Hematopoietic multipotent progenitor cell treated with erythropoietin and hydrocortisone succinate and interleukin-3 and kit ligand, for 4 days (in vitro differentiated cells): Measurements from ENCODE around the gene TMEM45B.
"Not testable (repeated sequence)": the region's sequence is repeated elsewhere in the genome, so short reads cannot be mapped to it uniquely, and the experiment has no call there.

Experiments
- DNase-seq: peaks from one replicate; pipeline ENCODE4 v3.0.0-alpha.2; 2015

Gene TMEM45B

DNA sequence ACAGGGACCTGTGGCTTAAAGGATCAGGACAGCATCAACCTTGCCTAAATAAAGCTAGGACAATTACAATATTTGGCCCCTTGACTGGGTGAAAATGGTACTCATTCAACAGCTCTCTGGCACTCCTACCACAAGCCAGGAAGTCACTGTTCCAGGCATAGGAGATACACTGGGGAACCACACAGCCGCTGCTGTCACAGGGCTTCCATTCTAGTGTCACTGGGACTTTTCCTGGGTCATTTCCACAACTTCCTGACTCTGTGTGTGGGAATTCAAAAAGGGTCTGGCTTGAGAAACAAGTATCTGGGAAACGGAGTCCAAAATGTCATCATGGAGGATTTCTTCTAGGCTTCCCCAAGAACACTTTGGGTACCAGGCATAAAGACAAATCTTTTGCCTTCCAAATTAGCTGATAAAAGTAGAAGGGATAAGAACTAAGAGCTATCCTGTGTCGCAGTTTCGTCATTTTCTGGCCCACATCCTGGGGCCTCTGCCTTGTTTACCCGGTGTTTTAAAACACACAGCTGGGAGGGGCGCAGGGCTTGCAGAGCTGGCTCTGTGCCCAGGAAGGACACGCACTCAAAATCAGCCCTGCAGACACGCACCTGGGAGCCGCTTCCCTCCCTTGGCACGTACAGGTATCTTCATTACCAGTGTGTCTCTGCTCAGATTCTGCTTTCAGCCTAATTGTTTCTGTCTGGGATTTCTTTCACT is 38.0 kb downstream of the TMEM45B start:
- peak; percentile 17 for DNase-seq

DNA sequence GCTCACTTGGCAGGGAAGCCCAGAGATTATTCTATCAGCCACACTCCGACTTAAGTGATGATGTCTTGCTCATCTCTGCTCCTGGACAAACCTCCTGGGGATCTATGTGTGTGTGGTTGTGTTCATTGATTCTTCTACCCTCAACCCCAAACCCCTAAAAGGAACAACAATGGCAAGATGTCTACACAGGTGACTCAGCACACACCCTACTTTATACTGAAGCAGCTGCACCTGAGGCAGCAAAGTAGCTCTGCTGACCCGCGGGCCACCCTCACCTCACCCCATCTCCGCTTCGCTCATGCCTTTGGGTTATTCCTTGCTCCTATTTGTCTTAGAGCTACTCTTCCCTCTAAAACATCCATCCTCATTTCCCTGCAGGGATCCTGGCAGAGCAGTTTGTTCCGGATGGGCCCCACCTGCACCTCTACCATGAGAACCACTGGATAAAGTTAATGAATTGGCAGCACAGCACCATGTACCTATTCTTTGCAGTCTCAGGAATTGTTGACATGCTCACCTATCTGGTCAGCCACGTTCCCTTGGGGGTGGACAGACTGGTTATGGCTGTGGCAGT is 38.7 kb downstream of the TMEM45B start:
- no peak for DNase-seq

DNA sequence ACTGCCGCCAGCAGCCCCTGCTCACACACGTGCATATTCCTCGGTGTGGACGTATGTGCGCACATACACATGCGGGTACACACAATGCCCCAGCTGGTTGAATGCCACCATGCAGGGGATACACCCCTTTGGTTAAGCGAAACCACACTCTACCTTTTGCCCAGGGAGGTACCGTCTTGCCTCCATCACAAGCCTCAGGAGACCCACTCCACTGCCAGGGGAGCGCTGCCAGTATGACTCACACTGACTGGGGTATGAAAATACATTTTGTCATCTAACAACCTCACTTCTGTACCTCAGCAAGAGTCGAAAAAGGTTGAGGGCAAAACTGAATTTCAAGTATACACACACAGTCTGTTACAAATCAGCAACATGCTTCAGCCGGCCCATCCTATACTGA is 39.4 kb downstream of the TMEM45B start:
- no peak for DNase-seq

DNA sequence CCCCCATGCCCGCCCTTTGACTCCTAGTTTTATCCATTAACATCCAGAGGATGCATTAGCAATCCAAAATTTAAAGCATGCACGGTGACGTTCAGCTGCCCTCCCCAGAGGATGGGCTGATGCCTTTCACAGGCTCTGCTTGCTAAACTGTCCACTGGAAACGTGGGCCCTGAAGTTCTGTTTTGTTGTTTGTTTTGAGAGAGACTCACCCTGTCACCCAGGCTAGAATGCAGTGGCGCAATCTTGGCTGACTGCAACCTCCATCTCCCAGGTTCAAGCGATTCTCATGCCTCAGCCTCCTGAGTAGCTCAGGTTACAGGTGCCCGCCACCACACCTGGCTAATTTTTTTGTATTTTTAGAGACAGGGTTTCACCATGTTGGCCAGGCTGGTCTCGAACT is 40.4 kb downstream of the TMEM45B start:
- DNase-seq = no peak

DNA sequence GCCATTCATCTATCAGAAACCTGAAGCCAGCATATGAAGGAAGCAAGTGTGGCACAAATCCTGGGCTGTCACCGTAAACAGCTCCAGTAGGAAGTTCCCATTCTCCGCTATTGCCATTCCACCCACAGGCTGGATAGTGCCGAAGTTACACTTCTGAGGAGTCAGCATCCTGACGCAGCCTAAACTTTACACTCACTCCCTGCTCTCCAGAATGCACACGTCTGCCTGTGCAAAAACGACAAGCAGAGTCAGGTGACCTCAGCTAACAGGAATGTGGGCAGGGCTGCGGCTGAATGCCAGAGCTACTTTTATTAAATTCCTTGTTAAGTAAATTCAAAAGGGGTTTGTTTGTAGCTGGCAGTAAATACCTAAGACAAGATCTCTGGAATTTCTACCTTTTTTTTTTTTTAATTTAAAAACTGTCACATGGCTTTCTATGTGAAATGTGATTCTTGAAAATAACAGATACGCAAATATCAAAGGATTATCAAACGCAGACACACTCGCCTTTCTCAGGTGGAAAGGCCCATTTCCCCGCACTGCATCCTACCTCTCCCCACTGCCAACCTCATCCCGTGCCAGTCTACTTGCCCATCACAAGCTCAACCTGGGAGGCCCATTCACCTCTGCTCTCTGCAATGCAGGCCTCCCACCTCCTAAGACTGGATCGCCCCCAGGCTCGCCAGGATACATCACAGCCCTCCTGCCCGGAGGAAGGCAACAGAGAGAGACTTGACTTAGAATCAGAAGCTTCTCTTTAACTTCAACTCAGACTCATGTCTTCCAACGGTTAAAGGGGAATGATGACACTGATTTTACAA is 46.3 kb downstream of the TMEM45B start:
- DNase-seq = no peak

DNA sequence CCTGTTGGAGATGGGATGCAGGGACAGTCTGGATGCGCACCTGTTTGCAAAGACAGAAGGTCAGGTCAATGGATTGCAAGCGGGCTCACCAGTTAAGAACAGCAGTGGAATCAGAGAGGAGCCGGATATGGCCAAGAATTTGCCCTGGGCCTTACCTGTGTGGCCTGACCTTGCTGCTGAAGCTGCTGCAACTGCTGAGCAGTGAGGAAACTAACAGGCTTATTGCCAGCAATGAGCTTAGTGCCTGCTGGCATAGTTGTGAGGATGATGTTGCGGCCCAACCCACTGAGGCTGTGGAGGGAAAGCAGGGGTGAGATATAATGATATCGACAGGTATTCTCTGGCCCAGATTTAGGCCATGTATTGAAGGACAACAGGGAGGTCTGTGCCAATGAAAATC is 49.2 kb downstream of the TMEM45B start:
- no peak for DNase-seq

DNA sequence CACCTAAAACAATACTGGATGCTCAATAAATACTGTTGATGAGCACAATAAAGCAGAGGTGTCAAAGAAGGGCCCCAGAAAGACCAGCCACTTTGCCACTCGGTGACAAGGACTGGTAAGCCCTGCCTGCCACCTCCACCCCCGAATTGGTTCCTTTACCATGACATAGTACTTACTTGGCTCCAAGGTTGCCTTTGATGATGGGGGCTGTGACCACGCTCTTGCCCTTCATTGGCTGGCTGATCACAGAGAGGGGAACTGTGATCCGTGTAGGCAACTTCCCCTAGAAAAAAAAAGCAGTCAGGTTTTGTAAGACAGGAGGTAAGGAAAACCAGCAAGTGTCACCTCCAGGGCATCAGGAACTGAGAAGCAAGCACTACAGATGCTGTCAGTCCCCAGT is 50.1 kb downstream of the TMEM45B start:
- no peak for DNase-seq

DNA sequence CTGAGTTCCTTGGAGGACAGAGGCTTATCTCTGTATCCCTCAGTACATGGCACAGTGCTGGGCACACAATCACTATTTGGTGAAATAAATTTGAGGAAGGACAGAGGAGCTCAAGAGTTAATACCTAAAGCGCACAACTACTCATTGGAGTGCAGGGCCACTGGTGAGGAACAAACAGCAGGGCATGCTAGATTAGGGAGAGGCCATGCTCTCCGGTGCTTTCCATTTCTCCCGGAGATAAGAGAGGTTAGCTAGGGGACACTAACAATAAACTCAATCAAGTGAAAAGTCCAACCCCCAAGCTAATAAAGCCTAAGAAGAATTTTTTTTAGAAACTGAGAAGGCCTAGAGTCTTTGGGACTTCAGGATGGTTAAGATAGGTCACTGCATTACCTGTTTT is 50.7 kb downstream of the TMEM45B start:
- no peak for DNase-seq

DNA sequence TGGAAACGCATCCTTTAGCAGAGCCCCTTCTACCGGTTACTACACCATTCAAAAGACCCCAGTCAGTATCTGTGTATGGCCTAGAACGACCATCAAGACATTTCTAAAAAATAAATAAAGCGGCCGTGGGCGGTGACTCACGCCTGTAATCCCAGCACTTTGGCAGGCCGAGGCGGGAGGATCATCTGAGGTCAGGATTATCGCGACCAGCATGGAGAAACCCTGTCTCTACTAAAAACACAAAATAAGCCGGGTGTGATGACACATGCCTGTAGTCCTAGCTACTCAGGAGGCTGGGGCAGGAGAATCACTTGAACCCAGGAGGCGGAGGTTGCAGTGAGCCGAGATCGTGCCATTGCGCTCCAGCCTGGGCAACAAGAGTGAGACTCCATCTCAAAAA is 53.0 kb downstream of the TMEM45B start:
- DNase-seq = not testable (repeated sequence)

DNA sequence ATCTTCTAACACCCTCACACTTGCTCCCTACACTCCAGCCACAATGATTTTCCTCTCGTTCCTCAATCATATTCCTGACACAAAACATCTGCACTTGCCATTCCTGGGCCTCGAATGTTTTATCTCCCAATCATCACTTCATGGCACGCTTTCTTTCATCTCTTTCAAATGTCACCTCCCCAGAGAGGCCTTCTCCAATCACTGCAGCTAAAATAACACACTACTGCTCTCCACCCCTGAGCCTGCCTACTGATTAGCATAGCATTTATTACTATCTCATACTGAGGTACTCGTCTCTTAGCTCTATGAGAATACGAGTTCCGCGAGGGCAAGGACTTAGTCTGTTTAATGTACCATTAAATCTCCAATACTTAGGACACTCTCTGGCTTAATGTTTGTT is 56.3 kb downstream of the TMEM45B start:
- DNase-seq = no peak

DNA sequence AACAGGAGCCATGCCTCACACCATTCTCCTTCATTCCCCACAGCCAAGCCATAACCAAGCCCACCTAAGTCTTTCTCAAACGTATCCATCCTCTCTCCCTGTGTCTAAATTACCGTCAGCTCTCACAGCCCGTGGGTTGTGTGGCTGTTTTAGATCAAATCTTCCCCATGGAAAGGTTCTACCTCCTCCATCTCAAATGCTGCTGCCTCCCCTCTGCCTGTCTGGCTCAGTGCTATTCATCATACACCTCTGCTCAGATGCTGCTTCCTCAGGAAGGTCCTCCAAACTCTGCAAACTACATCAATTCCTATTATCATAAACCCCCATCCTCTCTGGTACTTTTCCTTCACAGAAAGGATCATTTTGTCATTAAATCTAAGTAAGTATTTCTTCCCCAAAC is 64.7 kb downstream of the TMEM45B start:
- no peak for DNase-seq

DNA sequence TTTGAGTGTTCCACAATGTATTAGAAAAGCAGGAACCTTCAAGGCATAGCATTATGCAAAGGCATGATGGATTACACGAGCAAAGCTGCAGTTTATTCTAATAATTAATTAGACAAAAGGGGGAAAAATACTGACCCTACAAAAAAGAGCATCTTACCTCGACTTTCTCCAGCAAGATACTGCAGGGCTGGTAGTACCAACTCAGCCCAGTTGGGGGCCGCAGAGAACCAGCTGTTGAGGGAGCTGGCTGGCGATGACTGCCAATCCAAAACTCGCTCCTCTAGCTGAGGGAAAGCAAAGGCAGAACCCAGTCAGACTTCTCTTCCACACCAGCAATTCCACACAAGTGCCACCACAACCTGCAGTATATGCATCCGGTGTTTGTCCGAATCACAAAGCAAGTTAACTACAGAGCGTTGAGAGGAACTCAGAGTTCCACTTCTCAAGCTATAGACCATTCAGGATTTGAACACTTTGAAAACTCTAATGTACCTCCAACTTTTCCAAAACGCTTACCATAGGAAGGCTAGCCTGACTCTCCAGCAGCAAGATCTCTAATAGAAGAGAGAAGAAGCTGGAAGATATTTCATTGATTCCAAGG is 66.0 kb downstream of the TMEM45B start:
- DNase-seq = peak; percentile 72

DNA sequence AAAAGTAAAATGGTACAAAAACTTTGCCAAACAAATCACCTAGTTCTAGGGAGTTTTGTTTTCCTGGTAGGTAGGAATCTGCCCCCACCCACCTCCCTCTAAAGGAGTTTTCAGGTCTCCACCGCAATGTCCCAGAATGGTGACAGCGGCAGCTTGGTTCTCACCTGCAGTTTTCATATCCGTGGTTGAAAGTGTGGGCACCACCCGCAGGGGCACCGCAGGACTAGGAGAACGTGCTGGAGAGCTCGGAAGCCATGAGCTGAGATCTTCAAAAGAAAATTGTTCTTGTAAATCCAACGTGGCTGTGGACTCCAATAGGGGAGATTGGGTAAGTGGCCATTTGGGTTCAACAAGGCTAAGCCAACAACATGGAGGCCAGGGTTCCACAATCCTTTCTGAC is 68.9 kb downstream of the TMEM45B start:
- DNase-seq = no peak

DNA sequence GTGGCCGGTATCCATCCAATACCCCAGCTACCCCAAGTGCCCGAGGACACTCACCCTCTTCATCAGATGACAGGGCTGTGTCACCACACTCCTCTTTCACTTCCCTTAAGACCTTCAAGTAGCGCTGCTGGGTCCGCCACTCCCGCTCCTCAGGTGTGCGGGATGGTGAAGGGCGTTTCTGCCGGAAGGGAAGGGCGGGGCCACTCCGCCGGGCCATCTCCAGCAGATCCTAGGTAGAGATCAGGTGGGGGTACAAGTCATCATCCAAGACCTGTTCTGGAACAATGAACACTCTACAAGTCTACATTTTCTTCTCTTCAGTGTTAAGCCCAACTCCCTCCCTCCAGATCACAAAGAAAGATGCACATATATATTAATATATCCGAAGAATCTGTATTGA is 69.7 kb downstream of the TMEM45B start:
- no peak for DNase-seq

DNA sequence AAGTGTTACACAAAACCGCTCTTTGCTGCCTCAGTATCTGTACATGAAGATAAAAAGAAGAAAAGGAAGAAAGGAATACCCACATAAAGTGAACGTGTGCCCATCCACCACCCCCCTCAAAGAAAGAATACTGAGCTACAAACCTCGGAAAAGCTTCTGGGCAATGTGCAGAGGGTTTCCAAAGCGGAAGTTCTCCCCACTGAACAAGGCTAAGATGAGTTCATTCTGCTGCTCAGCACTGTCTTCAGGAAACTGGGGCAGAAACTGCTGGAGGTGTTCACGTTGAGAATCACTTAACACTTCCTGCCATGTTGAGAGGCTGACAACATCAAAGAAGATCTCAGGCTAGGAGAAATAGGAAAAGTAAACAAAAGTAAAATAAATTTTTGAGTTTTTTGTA is 72.8 kb downstream of the TMEM45B start:
- DNase-seq = no peak

DNA sequence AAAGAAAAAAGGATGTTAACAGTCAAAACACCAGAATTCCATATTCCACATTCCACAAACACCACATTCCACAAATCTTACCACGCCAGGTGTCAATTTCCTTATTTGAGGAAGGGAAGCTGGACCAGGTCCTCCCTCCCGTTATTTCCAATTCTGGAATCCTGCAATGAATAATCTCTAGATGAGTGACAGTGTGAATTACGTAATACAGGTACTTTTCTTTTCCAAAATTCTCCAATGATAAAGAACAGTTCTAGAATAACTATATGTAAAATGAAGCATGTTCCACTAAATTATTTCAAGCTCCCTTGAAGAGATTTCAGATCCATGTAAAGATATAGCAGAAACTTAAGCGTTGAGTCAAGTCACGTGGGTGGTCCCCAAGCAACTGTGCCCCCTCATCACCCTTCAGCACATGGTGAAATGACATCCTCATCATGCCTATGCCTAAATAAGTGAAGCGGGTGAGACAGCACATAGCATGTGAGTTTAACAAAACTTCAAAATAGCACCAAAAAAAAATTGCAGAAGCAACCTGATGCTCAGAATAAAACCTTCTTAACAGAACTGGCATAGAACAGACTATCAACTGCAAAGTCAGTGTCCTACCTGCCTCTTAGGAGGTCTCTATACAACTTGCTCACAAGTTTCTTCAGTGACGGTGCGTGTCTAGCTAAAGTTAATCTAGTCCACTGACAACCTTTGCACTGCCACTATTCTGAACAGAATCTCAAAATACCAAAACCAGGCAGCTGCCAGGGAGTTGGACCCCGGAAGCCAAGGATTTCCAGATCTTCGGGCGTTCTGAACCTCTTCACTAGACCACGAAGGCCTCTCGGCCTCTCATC is 78.9 kb downstream of the TMEM45B start:
- DNase-seq = peak; percentile 49

DNA sequence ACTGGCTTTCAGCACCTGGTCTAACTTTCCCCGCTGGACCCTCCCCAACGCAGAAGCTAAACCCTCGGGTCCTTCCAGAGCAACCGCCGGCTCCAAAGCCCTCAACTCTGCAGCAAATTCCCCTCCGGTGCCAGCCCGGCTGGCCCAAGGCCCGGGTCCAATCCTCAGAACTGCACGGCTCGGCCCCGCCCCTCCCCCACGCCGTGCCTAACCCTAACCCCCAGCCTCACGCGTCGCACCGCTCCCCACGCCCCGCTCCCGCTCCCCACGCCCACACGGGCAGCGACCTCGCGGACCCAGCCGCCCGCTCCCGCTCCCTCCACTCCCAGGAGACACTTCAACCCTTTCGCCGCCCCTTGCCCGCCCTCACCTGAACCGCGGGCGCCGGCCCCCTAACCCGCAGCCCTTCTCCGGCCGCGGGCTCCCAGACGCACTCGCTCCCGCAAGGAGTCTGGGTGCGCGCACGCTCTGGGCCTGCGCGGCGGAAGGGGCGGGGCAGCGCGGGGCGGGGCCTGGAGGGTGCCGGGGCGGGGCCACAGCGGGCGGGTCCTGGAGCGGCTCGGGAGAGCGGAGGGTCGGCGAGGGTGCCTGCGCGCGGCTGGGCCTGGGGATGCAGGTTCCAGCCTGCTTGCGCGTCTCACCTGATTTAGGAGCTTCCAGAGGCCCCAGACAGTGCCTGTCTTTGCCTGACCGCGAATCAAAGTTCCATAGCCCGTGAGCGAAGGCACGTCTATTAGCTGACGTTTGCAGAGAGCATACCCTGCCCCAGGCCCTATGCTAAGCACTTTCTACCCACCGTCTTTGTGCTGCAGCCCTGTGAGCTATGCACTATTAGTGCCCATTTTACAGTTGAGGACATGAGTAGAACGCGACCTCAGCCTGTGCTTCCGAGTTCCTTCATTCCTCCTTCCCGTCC is 79.7 kb downstream of the TMEM45B start, which contains the start of gene NFRKB:
Gene NFRKB, minus strand, starts transcription at position 453 of the 916 bp plus-strand sequence. CDS start 2,729 bp downstream, outside the sequence.
- peak; percentile 92 for DNase-seq

DNA sequence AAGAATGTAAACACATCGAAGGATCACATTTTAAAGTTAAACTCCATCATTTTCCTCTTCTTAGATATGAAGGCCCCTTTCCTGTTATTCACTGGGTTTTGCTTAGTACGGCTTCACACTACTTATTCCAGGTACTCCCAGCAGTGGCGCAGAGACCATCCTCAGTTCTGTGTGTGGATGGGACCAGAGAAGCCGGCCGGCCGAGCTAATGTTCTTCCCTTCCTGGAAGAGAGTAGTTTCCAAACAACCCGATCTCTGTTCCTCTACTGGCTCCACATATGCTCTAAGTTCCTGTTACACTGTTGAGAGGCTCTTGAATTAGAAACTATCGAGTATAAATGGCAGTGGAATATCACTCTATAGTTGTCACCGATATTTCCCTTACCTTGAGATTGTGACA is 80.4 kb downstream of the TMEM45B start:
- peak; percentile 9 for DNase-seq

DNA sequence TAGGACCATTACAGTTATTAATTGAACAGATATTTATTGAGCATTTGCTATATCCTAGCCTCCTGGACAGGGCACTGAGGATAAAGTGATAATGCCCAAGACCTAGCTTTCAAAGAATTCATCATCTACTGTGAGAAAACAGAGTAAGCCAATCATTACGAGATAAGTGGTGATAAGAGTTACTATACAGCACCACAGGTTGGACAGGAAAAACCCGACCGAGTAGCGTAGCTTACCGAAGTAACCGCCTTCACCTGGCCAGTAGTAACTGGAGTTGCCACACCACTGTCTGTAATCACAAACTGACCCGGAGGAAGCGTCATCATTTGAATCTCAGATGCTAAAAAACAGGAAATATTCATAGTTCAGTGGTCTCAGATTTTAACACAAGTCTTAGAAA is 89.8 kb downstream of the TMEM45B start:
- DNase-seq = no peak
